IgD-negative memory B cell (primary cell): ENCODE results near the gene SLC41A3. TPM values are rescaled to one million over a fixed set of nuclear protein-coding genes. Genes with fewer than 3 reads are reported as not detected.

Experiments
- H3K27ac Mint-ChIP-seq, 3 donors: one replicate each; pipeline ENCODE4 v1.8.0; 2020 to 2022; ENCODE audit warnings: mild to moderate bottlenecking in 3 of 3, mixed read lengths in 3 of 3, moderate library complexity in 1 of 3
- H3K27me3 Mint-ChIP-seq: one replicate; pipeline ENCODE4 v1.8.0; 2021; ENCODE audit warnings: mixed read lengths
- H3K36me3 Mint-ChIP-seq: one replicate; pipeline ENCODE4 v1.8.0; 2020; ENCODE audit warnings: mild to moderate bottlenecking, mixed read lengths
- H3K4me1 Mint-ChIP-seq, 3 donors: one replicate each; pipeline ENCODE4 v1.8.0; 2020 to 2022; ENCODE audit warnings: mixed read lengths in 3 of 3, mild to moderate bottlenecking in 1 of 3
- H3K4me3 Mint-ChIP-seq, 4 donors: one replicate each; pipeline ENCODE4 v1.8.0; 2020 to 2022; ENCODE audit warnings: mild to moderate bottlenecking in 4 of 4, mixed read lengths in 4 of 4, moderate library complexity in 3 of 4
- H3K9me3 Mint-ChIP-seq, 3 donors: one replicate each; pipeline ENCODE4 v1.8.0; 2020 to 2021; ENCODE audit warnings: mixed read lengths in 3 of 3, mild to moderate bottlenecking in 1 of 3
- polyA plus RNA-seq: library from polyadenylated mRNA; unstranded; fragments of 300-500 nt; fragmentation: Illumina TruSeq; gene quantifications from one replicate; pipeline ENCODE4 v1.2.3, GENCODE V29; 2021

The SLC41A3 gene
- polyA plus RNA-seq, 1 donor from 2014 or later: 18.1 TPM

DNA sequence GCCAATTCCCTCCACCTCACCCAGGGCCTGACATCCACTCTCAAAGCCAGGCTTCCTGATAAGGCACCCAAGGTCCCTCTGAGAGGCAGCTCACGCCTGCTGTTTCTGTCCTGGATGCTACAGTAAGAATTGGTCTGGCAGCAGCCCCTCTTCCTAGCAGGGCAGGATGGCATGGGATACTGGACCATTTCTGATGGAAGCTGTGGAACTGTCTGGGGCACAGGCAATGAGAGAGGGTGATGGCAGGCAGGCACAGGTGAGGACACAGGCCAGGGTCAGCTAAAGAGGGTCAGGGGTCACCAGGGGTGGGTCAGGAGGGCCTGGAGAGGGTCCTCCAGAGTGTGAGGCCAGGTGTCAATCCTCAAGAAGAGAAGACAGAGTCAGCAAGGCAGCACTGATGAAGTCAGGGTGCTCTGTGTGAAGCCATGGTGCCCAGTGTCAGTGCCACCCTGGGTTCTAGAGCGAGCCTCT lies 41.9 kb upstream of the SLC41A3 start:
- H3K36me3 Mint-ChIP-seq: no peaks in the 10 kb centered on the region
- H3K27ac Mint-ChIP-seq: no peak overlapping the region
- no peaks in the 10 kb centered on the region for H3K4me1 Mint-ChIP-seq
- H3K27me3 Mint-ChIP-seq: peaks cover 1% of the 10 kb centered on the region
- H3K9me3 Mint-ChIP-seq: peaks cover 0 to 1% (median 0%) of the 10 kb centered on the region in 3 donors
- H3K4me3 Mint-ChIP-seq: no peak overlapping the region

DNA sequence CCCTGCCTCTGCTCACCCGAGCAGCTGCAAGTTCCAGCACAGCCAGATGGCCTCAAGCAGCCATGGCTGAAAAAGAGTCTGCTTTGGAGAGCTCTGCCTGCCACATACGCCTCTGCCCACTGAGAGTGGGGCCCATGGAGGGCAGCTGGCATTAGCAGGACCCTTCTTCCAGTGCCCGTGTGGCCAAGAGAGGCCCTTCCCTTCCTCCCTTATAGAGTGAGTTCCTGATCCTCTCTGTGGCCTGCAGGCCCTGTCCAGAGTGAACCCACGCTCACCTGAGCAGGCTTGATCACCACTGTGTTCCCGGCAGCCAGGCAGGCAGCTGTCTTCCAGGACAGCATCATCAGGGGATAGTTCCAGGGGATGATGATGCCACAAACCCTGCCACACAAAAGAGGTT lies 41.4 kb upstream of the SLC41A3 start:
- H3K9me3 Mint-ChIP-seq: peaks cover 0 to 1% (median 0%) of the 10 kb centered on the region in 3 donors
- H3K27me3 Mint-ChIP-seq: peaks cover 1% of the 10 kb centered on the region
- no peak overlapping the region for H3K27ac Mint-ChIP-seq
- no peak overlapping the region for H3K4me3 Mint-ChIP-seq
- H3K4me1 Mint-ChIP-seq: no peaks in the 10 kb centered on the region
- no peaks in the 10 kb centered on the region for H3K36me3 Mint-ChIP-seq

DNA sequence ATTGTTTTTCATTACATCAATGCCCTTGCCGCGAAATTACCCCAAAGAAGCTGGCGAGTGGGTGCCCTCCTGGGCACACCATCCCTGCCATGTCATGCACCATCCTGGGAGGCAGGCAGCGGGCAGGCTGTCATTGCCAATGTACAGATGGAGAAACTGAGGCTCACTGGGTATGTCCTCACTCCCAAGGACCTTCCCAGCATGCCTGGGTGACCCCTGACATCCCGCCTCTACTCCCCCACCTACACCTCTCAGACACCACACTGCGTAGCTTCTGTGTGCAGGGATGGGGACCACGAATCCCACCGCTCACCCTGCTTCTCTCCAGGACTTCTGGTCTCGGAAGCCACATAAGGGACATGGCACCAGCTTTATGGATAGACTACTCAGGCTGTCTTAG lies 41.0 kb upstream of the SLC41A3 start:
- Mint-ChIP-seq H3K36me3 (no peaks in the 10 kb centered on the region), H3K27me3 (peaks cover 1% of the 10 kb centered on the region), H3K4me3 (no peak overlapping the region), H3K9me3 (peaks cover 0 to 1% (median 0%) of the 10 kb centered on the region in 3 donors), H3K27ac (no peak overlapping the region), H3K4me1 (no peaks in the 10 kb centered on the region)

DNA sequence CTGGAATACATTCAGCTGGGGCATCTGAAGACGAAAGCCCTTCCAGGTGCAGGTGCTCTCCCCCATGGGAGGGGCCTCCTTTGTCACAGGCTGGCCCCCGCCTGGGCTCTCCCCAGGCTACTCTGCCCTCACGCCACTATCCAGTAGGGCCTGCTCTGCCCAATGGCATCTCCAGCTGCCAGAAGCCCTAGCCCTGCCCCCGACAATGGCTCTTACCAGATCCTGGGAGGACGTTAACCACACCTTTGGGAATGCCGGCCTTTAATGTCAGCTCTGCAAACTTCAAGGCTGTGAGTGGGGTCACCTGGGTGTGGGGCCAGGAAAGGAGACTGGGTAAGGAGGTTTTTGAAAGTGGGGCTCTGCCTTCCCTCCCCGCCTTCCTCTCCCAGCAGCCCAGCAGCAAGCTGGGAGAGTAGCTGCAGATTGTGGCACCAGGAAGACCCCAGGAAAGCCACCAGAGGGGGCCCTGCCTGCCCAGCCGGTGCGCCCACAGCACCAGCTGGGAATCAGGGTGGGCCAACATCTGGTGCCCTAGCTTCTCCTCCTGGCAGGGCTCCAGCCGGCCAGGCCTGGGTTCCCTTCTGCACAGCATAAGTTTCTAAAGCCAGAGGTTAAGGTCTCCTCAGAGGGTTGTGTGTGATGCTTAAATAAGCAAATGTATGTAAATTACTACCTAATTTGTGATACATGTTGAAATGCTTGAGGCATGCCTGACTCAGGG lies 40.4 kb upstream of the SLC41A3 start:
- Mint-ChIP-seq H3K36me3 (no peaks in the 10 kb centered on the region), H3K27ac (no peak overlapping the region), H3K27me3 (peaks cover 1% of the 10 kb centered on the region), H3K4me1 (no peaks in the 10 kb centered on the region), H3K4me3 (no peak overlapping the region), H3K9me3 (peaks cover 0 to 1% (median 0%) of the 10 kb centered on the region in 3 donors)

DNA sequence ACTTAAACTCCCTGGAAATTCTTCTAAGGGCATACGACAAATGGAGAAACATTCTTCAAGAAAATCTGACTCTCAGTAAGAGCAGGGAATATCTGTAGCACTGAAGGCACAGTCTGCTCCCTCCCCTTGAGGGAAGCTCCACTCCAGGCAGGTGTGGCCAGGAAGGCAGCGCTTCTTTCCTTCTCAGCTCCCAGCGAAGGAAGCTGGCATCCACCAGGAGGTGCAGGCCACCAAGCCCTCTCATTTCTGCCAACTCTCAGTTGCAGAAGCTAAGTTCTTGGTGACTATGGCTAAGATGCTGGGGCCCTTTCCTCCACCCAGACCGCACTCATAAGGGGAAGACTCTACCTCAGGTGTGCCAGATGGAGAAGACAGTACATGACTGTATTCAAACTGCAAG lies 37.7 kb upstream of the SLC41A3 start:
- no peaks in the 10 kb centered on the region for H3K4me1 Mint-ChIP-seq

DNA sequence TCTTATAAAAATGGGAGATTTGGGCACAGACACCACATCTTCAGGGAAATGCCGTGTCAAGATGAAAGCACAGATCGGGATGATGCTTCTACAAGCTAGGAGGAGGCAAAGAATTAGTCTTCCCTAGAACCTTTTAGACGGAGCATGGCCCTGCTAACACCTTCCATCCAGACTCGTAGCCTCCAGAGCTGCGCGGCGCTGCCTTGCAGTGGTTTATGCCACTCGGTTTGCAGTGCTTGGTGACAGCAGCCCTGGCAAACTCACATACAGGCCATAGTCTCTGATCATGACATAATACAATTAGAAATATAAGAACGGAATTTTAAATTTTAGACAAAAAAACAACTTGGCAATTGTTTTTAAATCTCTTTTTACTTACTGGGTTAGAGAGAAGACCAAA lies 37.1 kb upstream of the SLC41A3 start:
- Mint-ChIP-seq H3K9me3 (peaks cover 0 to 3% (median 0%) of the 10 kb centered on the region in 3 donors), H3K36me3 (no peaks in the 10 kb centered on the region), H3K27ac (no peak overlapping the region), H3K4me1 (no peaks in the 10 kb centered on the region), H3K27me3 (peaks cover 2% of the 10 kb centered on the region), H3K4me3 (no peak overlapping the region)

More for the DNA sequence above, 37.7 kb upstream of the SLC41A3 start:
- peaks cover 0 to 3% (median 0%) of the 10 kb centered on the region in 3 donors for H3K9me3 Mint-ChIP-seq
- H3K4me3 Mint-ChIP-seq: no peak overlapping the region
- no peak overlapping the region for H3K27ac Mint-ChIP-seq
- peaks cover 2% of the 10 kb centered on the region for H3K27me3 Mint-ChIP-seq
- H3K36me3 Mint-ChIP-seq: no peaks in the 10 kb centered on the region

DNA sequence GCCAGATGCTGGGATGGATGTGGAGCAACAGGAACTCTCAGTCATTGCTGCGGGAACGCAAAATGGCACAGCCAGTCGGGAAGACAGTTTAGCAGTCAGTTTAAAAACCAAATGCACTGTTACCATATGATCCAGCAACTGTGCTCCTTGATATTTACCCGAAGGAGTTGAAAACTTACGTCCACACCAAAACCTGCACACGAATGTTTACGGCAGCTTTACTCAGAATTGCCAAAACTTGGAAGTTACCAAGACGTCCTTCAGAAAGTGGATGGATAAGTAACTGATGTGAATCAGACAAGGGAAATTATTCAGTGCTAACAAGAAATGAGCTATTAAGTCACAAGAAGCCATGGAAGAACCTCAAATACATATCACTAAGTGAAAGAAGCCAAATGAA lies 36.1 kb upstream of the SLC41A3 start:
- no peak overlapping the region for H3K27ac Mint-ChIP-seq
- H3K27me3 Mint-ChIP-seq: peaks cover 2% of the 10 kb centered on the region
- peaks cover 0 to 3% (median 0%) of the 10 kb centered on the region in 3 donors for H3K9me3 Mint-ChIP-seq
- H3K4me3 Mint-ChIP-seq: no peak overlapping the region
- H3K4me1 Mint-ChIP-seq: no peaks in the 10 kb centered on the region
- H3K36me3 Mint-ChIP-seq: no peaks in the 10 kb centered on the region

DNA sequence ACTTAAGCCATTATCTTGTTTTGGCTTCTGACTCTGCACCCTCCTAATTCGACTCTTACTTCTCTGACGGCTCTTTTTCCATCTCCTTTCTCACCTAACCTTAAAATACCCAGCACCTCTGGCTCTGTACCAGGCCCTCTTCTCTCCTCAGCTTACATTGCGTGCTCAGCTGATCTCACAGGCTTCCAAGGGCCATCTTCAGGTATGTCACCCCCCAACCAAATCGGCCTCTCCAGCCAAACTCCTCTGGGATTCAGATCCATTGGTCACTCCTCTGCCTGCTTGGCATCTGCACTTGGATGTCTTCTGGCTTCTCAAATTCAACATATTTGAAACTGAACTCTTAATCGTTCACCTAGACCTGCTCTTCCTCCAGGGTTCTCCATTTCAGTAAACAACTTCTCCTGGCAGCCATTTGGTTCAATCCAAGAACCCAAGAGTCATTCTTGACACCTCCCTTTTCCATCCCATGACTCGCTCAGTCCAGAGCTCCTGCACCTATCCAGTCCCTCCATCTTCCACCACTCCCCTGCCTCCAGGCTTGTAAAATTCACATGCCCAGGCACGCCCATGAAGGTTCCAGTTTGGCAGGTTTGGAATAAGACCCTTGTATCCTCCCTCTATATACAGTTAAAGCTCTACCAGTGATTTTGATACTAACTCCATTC lies 35.2 kb upstream of the SLC41A3 start:
- peaks cover 0 to 3% (median 0%) of the 10 kb centered on the region in 3 donors for H3K9me3 Mint-ChIP-seq
- H3K4me3 Mint-ChIP-seq: no peak overlapping the region
- H3K4me1 Mint-ChIP-seq: no peaks in the 10 kb centered on the region
- H3K36me3 Mint-ChIP-seq: no peaks in the 10 kb centered on the region
- H3K27me3 Mint-ChIP-seq: peaks cover 2% of the 10 kb centered on the region
- H3K27ac Mint-ChIP-seq: no peak overlapping the region

DNA sequence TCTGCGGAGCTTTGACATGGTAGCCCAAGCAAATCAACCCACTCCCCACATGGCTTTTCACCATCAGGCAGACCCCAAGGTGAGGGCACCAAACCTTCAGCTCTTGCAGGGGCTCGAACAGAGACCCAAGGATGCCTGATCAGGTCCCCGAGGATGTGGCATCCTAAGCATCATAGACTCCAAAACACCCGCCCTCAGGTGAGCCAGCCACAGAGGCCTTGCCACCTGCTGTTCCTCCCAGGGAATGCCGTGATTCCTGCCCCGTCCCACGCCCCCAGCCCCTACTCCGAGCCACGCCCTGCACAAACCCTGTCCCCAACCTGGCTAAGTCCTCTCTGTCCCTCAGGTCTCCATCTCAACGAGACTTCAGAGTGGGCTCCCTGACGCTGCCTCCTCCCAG lies 34.7 kb upstream of the SLC41A3 start:
- H3K27ac Mint-ChIP-seq: no peak overlapping the region
- peaks cover 0 to 3% (median 0%) of the 10 kb centered on the region in 3 donors for H3K9me3 Mint-ChIP-seq
- H3K27me3 Mint-ChIP-seq: peaks cover 2% of the 10 kb centered on the region
- H3K4me1 Mint-ChIP-seq: no peaks in the 10 kb centered on the region
- H3K4me3 Mint-ChIP-seq: no peak overlapping the region
- H3K36me3 Mint-ChIP-seq: no peaks in the 10 kb centered on the region

DNA sequence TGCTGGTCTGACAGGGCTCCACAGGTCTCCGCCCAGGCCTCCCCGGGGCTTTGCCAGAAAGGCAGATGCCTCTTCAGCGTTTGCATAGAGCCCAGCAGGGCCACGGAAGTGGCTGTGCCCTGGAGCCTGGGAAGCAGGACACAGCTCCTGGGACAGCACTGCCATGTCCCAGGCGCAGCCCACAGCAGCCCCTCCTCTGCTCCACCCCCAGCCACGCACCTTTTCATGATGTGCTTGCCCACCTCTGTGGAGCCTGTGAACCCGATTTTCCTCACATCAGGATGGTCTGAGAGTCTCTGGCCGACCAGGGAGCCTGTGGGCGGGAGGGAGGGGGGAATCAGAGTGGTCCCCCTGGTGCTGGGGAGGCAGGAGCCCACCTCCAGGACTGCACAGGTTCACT lies 33.9 kb upstream of the SLC41A3 start:
- Mint-ChIP-seq H3K4me3 (no peak overlapping the region), H3K4me1 (no peaks in the 10 kb centered on the region), H3K36me3 (no peaks in the 10 kb centered on the region), H3K27me3 (peaks cover 2% of the 10 kb centered on the region), H3K9me3 (peaks cover 0 to 3% (median 0%) of the 10 kb centered on the region in 3 donors), H3K27ac (no peak overlapping the region)

DNA sequence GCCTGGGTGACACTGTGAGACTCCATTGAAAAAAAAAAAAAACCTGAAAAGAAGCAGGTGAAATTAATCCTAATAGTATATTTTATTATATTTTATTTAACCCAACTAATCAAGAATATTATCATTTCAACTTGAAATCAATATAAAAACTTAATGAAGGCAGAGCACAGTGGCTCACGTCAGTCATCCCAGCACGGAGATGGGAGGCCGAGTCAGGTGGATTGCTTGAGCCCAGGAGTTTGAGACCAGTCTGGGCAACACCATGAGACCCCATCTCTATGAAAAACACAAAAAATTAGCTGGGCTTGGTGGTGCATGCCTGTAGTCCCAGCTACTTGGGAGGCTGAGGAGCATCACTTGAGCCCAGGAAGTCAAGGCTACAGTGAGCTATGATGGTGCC lies 33.3 kb upstream of the SLC41A3 start:
- H3K9me3 Mint-ChIP-seq: peaks cover 0 to 3% (median 0%) of the 10 kb centered on the region in 3 donors
- H3K4me3 Mint-ChIP-seq: no peak overlapping the region
- no peaks in the 10 kb centered on the region for H3K4me1 Mint-ChIP-seq
- H3K36me3 Mint-ChIP-seq: no peaks in the 10 kb centered on the region
- no peak overlapping the region for H3K27ac Mint-ChIP-seq
- peaks cover 2% of the 10 kb centered on the region for H3K27me3 Mint-ChIP-seq

DNA sequence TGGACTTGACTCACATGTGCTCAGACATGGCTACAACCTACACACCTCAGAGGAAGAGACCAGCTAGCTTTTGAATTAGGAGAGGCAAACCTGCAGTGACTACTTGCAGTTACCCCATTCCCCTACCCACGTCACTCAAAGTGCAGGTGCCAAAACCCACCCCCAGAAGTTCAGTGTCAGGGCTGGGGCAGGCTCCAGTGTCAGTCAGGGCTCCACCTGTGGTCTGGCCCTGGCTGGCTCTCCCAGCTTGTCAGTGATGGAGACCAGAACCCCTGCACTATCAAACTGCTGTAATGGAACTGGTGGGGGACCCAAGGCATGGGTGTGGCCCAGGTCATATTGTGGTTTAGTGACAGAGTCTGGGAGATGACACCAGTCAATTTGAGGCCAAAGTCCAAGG lies 32.6 kb upstream of the SLC41A3 start:
- Mint-ChIP-seq H3K27me3 (peaks cover 2% of the 10 kb centered on the region), H3K36me3 (no peaks in the 10 kb centered on the region), H3K9me3 (peaks cover 0 to 3% (median 0%) of the 10 kb centered on the region in 3 donors), H3K4me3 (no peak overlapping the region), H3K4me1 (no peaks in the 10 kb centered on the region), H3K27ac (no peak overlapping the region)

DNA sequence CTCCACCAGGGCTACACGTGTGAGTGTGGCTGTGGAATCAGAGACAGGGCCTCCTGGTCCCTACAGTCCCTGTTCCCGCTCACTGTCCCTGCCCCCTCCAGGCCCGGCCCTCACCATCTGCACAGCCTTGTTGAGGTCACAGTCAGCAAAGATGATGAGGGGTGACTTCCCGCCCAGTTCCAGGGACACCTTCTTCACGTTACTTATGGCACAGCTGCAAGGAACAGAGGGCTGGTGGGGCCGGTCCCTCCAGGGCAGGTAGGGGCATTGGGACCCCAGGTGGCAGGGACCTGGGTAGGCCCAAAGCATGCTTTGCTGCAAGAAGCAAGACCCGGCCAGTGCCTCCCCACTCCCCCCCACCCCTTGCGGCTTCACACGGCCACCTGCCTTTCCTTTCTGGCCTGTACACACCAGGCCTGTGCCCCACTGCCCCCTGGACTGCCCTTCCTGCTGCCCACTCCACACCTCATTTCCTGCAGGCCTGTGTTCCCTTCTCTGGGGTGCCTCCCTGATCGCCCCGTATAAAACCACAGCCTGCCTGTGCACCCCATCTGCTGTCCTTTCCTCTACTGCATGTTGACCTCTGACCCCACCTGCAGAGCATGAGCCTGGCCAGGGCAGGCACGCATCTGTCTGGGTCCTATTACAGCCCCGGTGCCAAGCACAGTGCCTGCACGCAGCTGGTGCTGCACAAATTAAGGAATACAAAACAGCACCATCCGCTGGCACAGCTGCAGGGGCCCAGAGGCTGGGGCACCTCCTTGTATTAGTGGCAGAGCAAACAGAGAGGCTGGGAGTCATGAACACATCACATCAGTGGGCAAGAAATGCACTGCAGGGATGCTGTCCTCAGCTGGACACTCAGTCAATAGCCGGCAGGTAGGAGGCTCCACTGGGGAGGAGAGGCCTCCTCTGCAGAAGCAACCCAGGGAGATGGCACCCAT lies 30.8 kb upstream of the SLC41A3 start:
- Mint-ChIP-seq H3K27me3 (peaks cover 2% of the 10 kb centered on the region), H3K4me3 (no peak overlapping the region), H3K4me1 (no peaks in the 10 kb centered on the region), H3K36me3 (no peaks in the 10 kb centered on the region), H3K9me3 (peaks cover 0 to 3% (median 0%) of the 10 kb centered on the region in 3 donors), H3K27ac (no peak overlapping the region)

DNA sequence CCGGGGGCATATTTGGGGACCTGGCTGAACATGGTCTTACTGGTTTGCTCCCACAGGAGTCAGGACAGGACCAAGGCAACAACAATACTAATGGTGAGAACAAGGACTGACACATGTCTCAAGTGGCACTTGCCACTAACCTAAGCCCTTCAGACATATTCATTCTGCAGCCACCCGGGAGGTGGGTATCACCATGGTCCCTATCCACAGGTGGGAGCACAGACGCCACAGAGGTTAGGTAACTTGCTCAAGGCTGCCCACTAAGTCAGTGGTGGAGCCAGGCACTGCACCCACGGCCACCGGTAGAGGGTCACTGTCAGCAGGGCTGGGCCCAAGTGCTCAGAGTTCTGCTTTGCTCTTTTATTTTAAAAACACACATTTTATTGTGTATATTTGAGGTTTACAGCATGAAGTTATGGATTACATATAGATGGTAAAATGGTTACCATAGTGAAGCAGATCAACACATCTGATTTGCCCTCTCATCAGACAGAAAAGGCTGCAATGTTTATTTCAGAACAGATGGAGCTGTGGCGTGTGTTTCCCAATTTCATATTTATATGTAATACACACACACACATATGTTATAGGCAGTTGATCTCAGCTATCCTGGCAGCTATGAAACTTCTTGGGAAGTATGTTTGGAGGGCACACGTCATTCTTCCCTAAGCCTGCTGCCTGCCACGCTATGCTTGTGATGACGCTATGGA lies 30.0 kb upstream of the SLC41A3 start:
- no peaks in the 10 kb centered on the region for H3K4me1 Mint-ChIP-seq
- no peaks in the 10 kb centered on the region for H3K36me3 Mint-ChIP-seq
- H3K27me3 Mint-ChIP-seq: peaks cover 2% of the 10 kb centered on the region
- H3K27ac Mint-ChIP-seq: no peak overlapping the region
- H3K9me3 Mint-ChIP-seq: peaks cover 0 to 2% (median 0%) of the 10 kb centered on the region in 3 donors
- H3K4me3 Mint-ChIP-seq: no peak overlapping the region
